NCI-H524 treated with DMSO at 0.1 percent for 48 hours (cell line): ENCODE results near the gene THBD.

ENCODE experiments used
- DNase-seq: peaks from one replicate; lab custom pipeline; 2025; lab: John Stamatoyannopoulos, UW

THBD gene

GRCh38 chr20:23084282-23084844, 34.9 kb upstream of the THBD start:
- no peak for DNase-seq

- no peak for DNase-seq
Measured at GRCh38 chr20:23083553-23084220, 34.2 kb upstream of the THBD start.

- no peak for DNase-seq
Measured at GRCh38 chr20:23082846-23083552, 33.5 kb upstream of the THBD start.

GRCh38 chr20:23081263-23081819, 31.9 kb upstream of the THBD start:
- no peak for DNase-seq

- DNase-seq = no peak
Measured at GRCh38 chr20:23080521-23080920, 31.0 kb upstream of the THBD start.

GRCh38 chr20:23079926-23080325, 30.5 kb upstream of the THBD start:
- no peak for DNase-seq

- no peak for DNase-seq
Measured at GRCh38 chr20:23079016-23079351, 29.5 kb upstream of the THBD start.

GRCh38 chr20:23078351-23079015, 29.0 kb upstream of the THBD start:
- DNase-seq = no peak

GRCh38 chr20:23077277-23077676, 27.8 kb upstream of the THBD start:
- DNase-seq = no peak

GRCh38 chr20:23074052-23074451, 24.6 kb upstream of the THBD start:
- no peak for DNase-seq

GRCh38 chr20:23072892-23073586, 23.6 kb upstream of the THBD start:
- no peak for DNase-seq

- no peak for DNase-seq
Measured at GRCh38 chr20:23071996-23072395, 22.5 kb upstream of the THBD start.

GRCh38 chr20:23071398-23071797, 21.9 kb upstream of the THBD start:
- DNase-seq = no peak

- no peak for DNase-seq
Measured at GRCh38 chr20:23069108-23069507, 19.6 kb upstream of the THBD start.

GRCh38 chr20:23068283-23068682, 18.8 kb upstream of the THBD start:
- no peak for DNase-seq

- no peak for DNase-seq
Measured at GRCh38 chr20:23066772-23067171, 17.3 kb upstream of the THBD start.

- DNase-seq = no peak
Measured at GRCh38 chr20:23065266-23066201, 16.1 kb upstream of the THBD start.

- DNase-seq = no peak
Measured at GRCh38 chr20:23063581-23063980, 14.1 kb upstream of the THBD start.

GRCh38 chr20:23063168-23063567, 13.7 kb upstream of the THBD start:
- DNase-seq = no peak

GRCh38 chr20:23062632-23063031, 13.2 kb upstream of the THBD start:
- no peak for DNase-seq
